Esophagus muscularis mucosa (tissue), 4 donors: ENCODE results near the gene ABCA1. TPM values are rescaled to one million over a fixed set of nuclear protein-coding genes. Genes with fewer than 3 reads are reported as not detected.

ENCODE experiments used
- DNase-seq: peaks from one replicate; pipeline ENCODE4 v3.0.0-alpha.2; 2017; ENCODE audit errors: extremely low spot score
- H3K27ac ChIP-seq, 4 donors: fragments of 200-600 bp; sonication (generic); replicated peaks in 1 of 4; 1 replicate in 3 of 4; 2 replicates in 1 of 4; pipeline ENCODE4 v1.5.1; 2016 to 2019; ENCODE audit warnings: mild to moderate bottlenecking in 1 of 4
- H3K27me3 ChIP-seq, 4 donors: fragments of 200-600 bp; sonication (generic); one replicate each; pipeline versions ENCODE4 v1.5.1 to v1.6.0; 2016 to 2019
- H3K36me3 ChIP-seq, 4 donors: fragments of 200-600 bp; sonication (generic); one replicate each; pipeline ENCODE4 v1.5.1; 2016 to 2019
- H3K4me1 ChIP-seq, 4 donors: fragments of 200-600 bp; sonication (generic); one replicate each; pipeline ENCODE4 v1.5.1; 2016 to 2019
- H3K4me3 ChIP-seq, 4 donors: fragments of 200-600 bp; sonication (generic); 1 replicate in 2 of 4; 2 replicates in 2 of 4; pipeline ENCODE4 v1.5.1; 2016 to 2019; ENCODE audit warnings: mild to moderate bottlenecking in 4 of 4, moderate library complexity in 1 of 4
- H3K9me3 ChIP-seq, 4 donors: fragments of 200-600 bp; sonication (generic); 1 replicate in 3 of 4; 2 replicates in 1 of 4; pipeline ENCODE4 v1.5.1; 2016 to 2019
- CTCF ChIP-seq, 3 experiments: fragments of 200-600 bp in 2 of 3; fragments of 450-650 bp in 1 of 3; sonication (generic) in 2 of 3; IDR thresholded peaks; one replicate each; pipeline ENCODE4 v1.5.1; 2017 to 2019; ENCODE audit warnings: antibody characterized with exemption in 3 of 3, mild to moderate bottlenecking in 2 of 3, moderate library complexity in 1 of 3
- EP300 ChIP-seq: sonication (generic); formaldehyde crosslinking; IDR thresholded peaks from one replicate; pipeline ENCODE4 v1.6.1; 2017; ENCODE audit warnings: antibody characterized with exemption
- POLR2A ChIP-seq: fragments of 450-650 bp; IDR thresholded peaks from one replicate; pipeline ENCODE4 v1.6.1; 2017; ENCODE audit warnings: antibody characterized with exemption, moderate library complexity, mild to moderate bottlenecking, low read depth
- POLR2AphosphoS5 ChIP-seq, 2 donors: sonication (generic); formaldehyde crosslinking; IDR thresholded peaks; one replicate each; pipeline ENCODE4 v1.6.1; 2017; ENCODE audit warnings: antibody characterized with exemption in 2 of 2
- WGBS: methylation state at CpG from one replicate; pipeline ENCODE4 v1.1.5; 2018; 5-methylcytosine and 5-hydroxymethylcytosine counted together
- intact Hi-C: fragments of 100-400 bp; cut with DNase I; formaldehyde crosslinking; loops from one replicate; pipeline ENCODE4 v1.15.1; 2023
- total RNA-seq, 4 donors: library from RNA; depleted of rRNA; stranded (reverse); fragments of >200 nt; gene quantifications; one replicate each; pipeline versions ENCODE4 v1.1.0 to v1.2.1, GENCODE V29; 2016

ABCA1 gene
- total RNA-seq, 4 donors from 2014 or later: 47.8 to 73.9 (median 54.7) TPM

- intact Hi-C loops: loop anchor here (5.0 kb wide), 1 partner anchor 44 kb away; no protein-coding TSS in a partner anchor
- Histone ChIP-seq H3K27me3 (no peaks in the 10 kb centered on the region), H3K36me3 (peaks cover 3 to 45% (median 30%) of the 10 kb centered on the region in 4 donors), H3K27ac (peak overlapping the region; percentile 64 to 80 (median 68)), H3K4me1 (peaks cover 39 to 66% (median 60%) of the 10 kb centered on the region in 4 donors), H3K4me3 (no peak overlapping the region), H3K9me3 (no peaks in the 10 kb centered on the region)
- DNase-seq: no peak
- 58% methylated on average over 3 of the region's 3 CpGs for WGBS
- no peak for TF ChIP-seq EP300
- TF ChIP-seq POLR2AphosphoS5 (IDR thresholded peaks at IDR 0.05): peak in 1 of 2 donors; percentile 2
Observed at GRCh38 chr9:104873489-104873850, 54.5 kb downstream of the ABCA1 start.

GRCh38 chr9:104872656-104873488, 55.1 kb downstream of the ABCA1 start:
- Histone ChIP-seq H3K27me3 (no peaks in the 10 kb centered on the region), H3K9me3 (no peaks in the 10 kb centered on the region), H3K36me3 (peaks cover 3 to 47% (median 27%) of the 10 kb centered on the region in 4 donors), H3K4me3 (no peak overlapping the region), H3K4me1 (peaks cover 43 to 70% (median 65%) of the 10 kb centered on the region in 4 donors), H3K27ac (peak overlapping the region; percentile 64 to 80 (median 68))
- WGBS: 41% methylated on average over 6 of the region's 6 CpGs
- peak; percentile 95 for DNase-seq
- intact Hi-C loops: loop anchor here (5.0 kb wide), 1 partner anchor 44 kb away; no protein-coding TSS in a partner anchor
- TF ChIP-seq CTCF (IDR thresholded peaks at IDR 0.05) (no peak), EP300 (peak; percentile 6), POLR2AphosphoS5 (IDR thresholded peaks at IDR 0.05) (peak; percentile 48 to 51), POLR2A (no peak)

GRCh38 chr9:104871961-104872527, 55.9 kb downstream of the ABCA1 start:
- peaks cover 43 to 68% (median 64%) of the 10 kb centered on the region in 4 donors for H3K4me1 ChIP-seq
- no peak for TF ChIP-seq POLR2AphosphoS5 (IDR thresholded peaks at IDR 0.05)
- no peak for TF ChIP-seq CTCF (IDR thresholded peaks at IDR 0.05)
- TF ChIP-seq POLR2A: no peak
- TF ChIP-seq EP300: no peak
- peak overlapping the region in 2 of 4 donors; percentile 67 to 80 for H3K27ac ChIP-seq
- no peak for DNase-seq
- 82% methylated on average over 5 of the region's 5 CpGs for WGBS
- intact Hi-C loops: loop anchor here (5.0 kb wide), 1 partner anchor 45 kb away; no protein-coding TSS in a partner anchor
- H3K4me3 ChIP-seq: no peak overlapping the region
- H3K27me3 ChIP-seq: no peaks in the 10 kb centered on the region
- H3K36me3 ChIP-seq: peaks cover 3 to 56% (median 26%) of the 10 kb centered on the region in 4 donors
- no peaks in the 10 kb centered on the region for H3K9me3 ChIP-seq

GRCh38 chr9:104869811-104870210, 58.1 kb downstream of the ABCA1 start:
- no peak overlapping the region for H3K4me3 ChIP-seq
- intact Hi-C loops: loop anchor here (5.0 kb wide), 3 partner anchors 47 to 287 kb away; partner anchors contain the start of gene ABCA1
- no peaks in the 10 kb centered on the region for H3K27me3 ChIP-seq
- no peak for TF ChIP-seq EP300
- 71% methylated on average over 1 of the region's 1 CpG for WGBS
- peak overlapping the region; percentile 53 to 80 (median 64) for H3K27ac ChIP-seq
- H3K9me3 ChIP-seq: no peaks in the 10 kb centered on the region
- no peak for DNase-seq
- H3K4me1 ChIP-seq: peaks cover 39 to 88% (median 69%) of the 10 kb centered on the region in 4 donors
- peaks cover 0 to 48% (median 20%) of the 10 kb centered on the region in 4 donors for H3K36me3 ChIP-seq

- DNase-seq: no peak
- Histone ChIP-seq H3K9me3 (no peaks in the 10 kb centered on the region), H3K4me3 (no peak overlapping the region), H3K27me3 (no peaks in the 10 kb centered on the region), H3K27ac (peak overlapping the region; percentile 53 to 80 (median 64)), H3K4me1 (peaks cover 46 to 90% (median 71%) of the 10 kb centered on the region in 4 donors), H3K36me3 (peaks cover 0 to 43% (median 20%) of the 10 kb centered on the region in 4 donors)
- no peak for TF ChIP-seq POLR2A
- peak; percentile 21 to 31 for TF ChIP-seq POLR2AphosphoS5 (IDR thresholded peaks at IDR 0.05)
- TF ChIP-seq EP300: no peak
- intact Hi-C loops: loop anchor here (5.0 kb wide), 2 partner anchors 58 to 288 kb away; partner anchors contain the start of gene ABCA1
- 34% methylated on average over 12 of the region's 12 CpGs for WGBS
Observed at GRCh38 chr9:104868687-104869404, 59.1 kb downstream of the ABCA1 start.
